PFSK-1 (cell line): ENCODE data around the gene RORB.

Experiments used
- FOXP2 ChIP-seq: optimal IDR thresholded peaks from 2 replicates; pipeline ENCODE3; 2011; ENCODE audit warnings: borderline replicate concordance, control low read depth, inconsistent platforms; ENCODE audit not compliant: insufficient read depth; ENCODE audit errors: extremely low read length, extremely low read depth
- POLR2AphosphoS5 ChIP-seq: IDR thresholded peaks from 2 replicates; pipeline ENCODE4 v1.6.1; 2012; ENCODE audit warnings: low read depth, mild to moderate bottlenecking, control low read depth, low read length, moderate library complexity
- REST ChIP-seq, 2 experiments: IDR thresholded peaks; 2 replicates each; pipeline versions ENCODE4 v1.6.1 to v1.8.0; 2011 to 2012; ENCODE audit warnings: low read depth in 2 of 2, low read length in 2 of 2, control low read depth in 1 of 2, inconsistent platforms in 1 of 2, mild to moderate bottlenecking in 1 of 2, moderate library complexity in 1 of 2; ENCODE audit not compliant: insufficient read depth in 1 of 2
- SIN3A ChIP-seq: IDR thresholded peaks from 2 replicates; pipeline ENCODE4 v1.6.1; 2012; ENCODE audit warnings: mild to moderate bottlenecking, low read length, moderate library complexity, borderline replicate concordance; ENCODE audit not compliant: insufficient read depth
- TAF1 ChIP-seq: IDR thresholded peaks from 2 replicates; pipeline ENCODE4 v1.6.1; 2012; ENCODE audit warnings: low read length, control low read depth, borderline replicate concordance; ENCODE audit not compliant: insufficient read depth

RORB gene

GRCh38 chr9:74609671-74610405 is 112.7 kb downstream of the RORB start:
- TF ChIP-seq FOXP2: no peak
- TF ChIP-seq TAF1: no peak
- TF ChIP-seq SIN3A: no peak
- no peak for TF ChIP-seq POLR2AphosphoS5

- TF ChIP-seq POLR2AphosphoS5 (no peak), REST (IDR thresholded peaks at IDR 0.05; ENCODE audit: insufficient read depth in 1 of 2, low read depth in 2 of 2, low read length in 2 of 2) (no peak), SIN3A (no peak), TAF1 (no peak), FOXP2 (no peak)
These were observed 113.5 kb downstream of the RORB start for GRCh38 chr9:74610523-74611061.

- TF ChIP-seq TAF1 (no peak), SIN3A (no peak), FOXP2 (no peak), REST (IDR thresholded peaks at IDR 0.05; ENCODE audit: insufficient read depth in 1 of 2, low read depth in 2 of 2, low read length in 2 of 2) (no peak), POLR2AphosphoS5 (no peak)
These were observed 133.1 kb downstream of the RORB start for GRCh38 chr9:74630228-74630627.

- TF ChIP-seq FOXP2 (no peak), REST (IDR thresholded peaks at IDR 0.05; ENCODE audit: insufficient read depth in 1 of 2, low read depth in 2 of 2, low read length in 2 of 2) (no peak), TAF1 (no peak), POLR2AphosphoS5 (no peak), SIN3A (no peak)
These were observed 142.0 kb downstream of the RORB start for GRCh38 chr9:74639112-74639511.

- TF ChIP-seq FOXP2: no peak
- no peak for TF ChIP-seq SIN3A
- TF ChIP-seq POLR2AphosphoS5: no peak
- no peak for TF ChIP-seq REST (IDR thresholded peaks at IDR 0.05; ENCODE audit: insufficient read depth in 1 of 2, low read depth in 2 of 2, low read length in 2 of 2)
- TF ChIP-seq TAF1: no peak
These were observed 145.2 kb downstream of the RORB start for GRCh38 chr9:74642376-74642775.
